ENCODE measurements around the gene TOP2A.
A peak's percentile ranks its signal among the peaks of the same experiment; 100 is the strongest.

TOP2A gene

GRCh38 chr17:40345161-40345993, 72.3 kb downstream of the TOP2A start:
- DNase-seq, result no peak

- DNase-seq, result no peak
These were observed 73.1 kb downstream of the TOP2A start for GRCh38 chr17:40344421-40345160.

GRCh38 chr17:40343219-40344119, 74.2 kb downstream of the TOP2A start:
- no peak for DNase-seq

GRCh38 chr17:40342504-40343218, 75.0 kb downstream of the TOP2A start:
- no peak for DNase-seq

- DNase-seq, result no peak
These were observed 75.7 kb downstream of the TOP2A start for GRCh38 chr17:40341808-40342503.

GRCh38 chr17:40340880-40341807, 76.6 kb downstream of the TOP2A start:
- DNase-seq, result peak; percentile 57 to 86 (median 70)

- no peak for DNase-seq
These were observed 77.4 kb downstream of the TOP2A start for GRCh38 chr17:40340327-40340726.

- no peak for DNase-seq
These were observed 78.6 kb downstream of the TOP2A start for GRCh38 chr17:40338941-40339649.
